ENCODE measurements around the gene PCBP3. TPM values are rescaled to one million over a fixed set of nuclear protein-coding genes. Genes with fewer than 3 reads are reported as not detected.

PCBP3 gene
- total and polyA plus RNA-seq, 2 donors (not counting 3 experiments of a cell fraction or from before 2014, with no cell fraction given), result 0.06 to 1.1 TPM

GRCh38 chr21:45637883-45638282 lies 5.6 kb upstream of the PCBP3 start:
- Histone ChIP-seq H4K20me1 (replicated peaks; ENCODE audit: control insufficient read depth, extremely low read depth, insufficient read depth, low read length) (no peaks in the 10 kb centered on the region), H3K9ac (replicated peaks; ENCODE audit: extremely low read depth, insufficient read depth, low read length) (no peak overlapping the region), H2AFZ (ENCODE audit: low read depth, low read length) (no peak overlapping the region), H3K9me3 (replicated peaks; ENCODE audit: control insufficient read depth, insufficient read depth, low read length) (no peaks in the 10 kb centered on the region), H3K27me3 (ENCODE audit: control insufficient read depth in 2 of 2, insufficient read depth in 2 of 2, low read length in 2 of 2) (peaks cover 0 to 14% of the 10 kb centered on the region in 2 experiments), H3K36me3 (ENCODE audit: control insufficient read depth in 2 of 2, extremely low read depth in 1 of 2, insufficient read depth in 2 of 2, low read length in 2 of 2) (no peaks in the 10 kb centered on the region), H3K4me1 (ENCODE audit: control insufficient read depth, extremely low read depth, insufficient read depth, low read length) (no peaks in the 10 kb centered on the region), H3K27ac (ENCODE audit: insufficient read depth, low read depth, low read length) (no peak overlapping the region), H3K4me3 (replicated peaks in 1 of 3; ENCODE audit: insufficient read depth in 1 of 3, low read depth in 1 of 3, low read length in 3 of 3) (no peak overlapping the region), H3K9me1 (replicated peaks; ENCODE audit: control insufficient read depth, extremely low read depth, insufficient read depth, low read length) (no peaks in the 10 kb centered on the region), H3K4me2 (ENCODE audit: insufficient read depth, low read length) (no peak overlapping the region), H3K79me2 (ENCODE audit: control insufficient read depth, insufficient read depth, low read length) (no peaks in the 10 kb centered on the region)
- TF ChIP-seq GATA2 (IDR thresholded peaks at IDR 0.05; ENCODE audit: insufficient read depth, insufficient read length, low read depth, low read length), result no peak
- TF ChIP-seq EZH2 (IDR thresholded peaks at IDR 0.05; ENCODE audit: borderline replicate concordance, low read depth, low read length, severe bottlenecking), result no peak
- ChIA-PET CTCF (no interaction called here), POLR2A (no interaction called here)
- FAIRE-seq, result no peak
- DNase-seq (ENCODE audit: low read depth, low spot score), result no peak
- no TSS peak for BruUV-seq (replicated peaks)
- intact Hi-C loops (cut with micrococcal nuclease), result no loop called here
- dilution Hi-C loops (cut with MboI; ENCODE audit: extremely low pct_ligation_motif_present, low sequenced_read_pairs), result no loop called here

- H2AFZ ChIP-seq (ENCODE audit: low read depth, low read length), result no peak overlapping the region
- H3K27ac ChIP-seq (ENCODE audit: insufficient read depth, low read depth, low read length), result no peak overlapping the region
- H3K79me2 ChIP-seq (ENCODE audit: control insufficient read depth, insufficient read depth, low read length), result no peaks in the 10 kb centered on the region
- no peak overlapping the region for H3K4me2 ChIP-seq (ENCODE audit: insufficient read depth, low read length)
- H3K4me1 ChIP-seq (ENCODE audit: control insufficient read depth, extremely low read depth, insufficient read depth, low read length), result no peaks in the 10 kb centered on the region
- peaks cover 0 to 14% of the 10 kb centered on the region in 2 experiments for H3K27me3 ChIP-seq (ENCODE audit: control insufficient read depth in 2 of 2, insufficient read depth in 2 of 2, low read length in 2 of 2)
- no peaks in the 10 kb centered on the region for H3K9me1 ChIP-seq (replicated peaks; ENCODE audit: control insufficient read depth, extremely low read depth, insufficient read depth, low read length)
- DNase-seq (ENCODE audit: low read depth, low spot score) (no peak), FAIRE-seq (no peak)
- no peak overlapping the region for H3K4me3 ChIP-seq (replicated peaks in 1 of 3; ENCODE audit: insufficient read depth in 1 of 3, low read depth in 1 of 3, low read length in 3 of 3)
- dilution Hi-C loops (cut with MboI; ENCODE audit: extremely low pct_ligation_motif_present, low sequenced_read_pairs) (no loop called here), intact Hi-C loops (cut with micrococcal nuclease) (no loop called here)
- H3K9me3 ChIP-seq (replicated peaks; ENCODE audit: control insufficient read depth, insufficient read depth, low read length), result no peaks in the 10 kb centered on the region
- TF ChIP-seq GATA2 (IDR thresholded peaks at IDR 0.05; ENCODE audit: insufficient read depth, insufficient read length, low read depth, low read length) (no peak), FOS (IDR thresholded peaks at IDR 0.05; ENCODE audit: borderline replicate concordance, insufficient read depth, low read length) (no peak), MAX (IDR thresholded peaks at IDR 0.05; ENCODE audit: insufficient read depth, insufficient read length) (no peak)
- no peaks in the 10 kb centered on the region for H4K20me1 ChIP-seq (replicated peaks; ENCODE audit: control insufficient read depth, extremely low read depth, insufficient read depth, low read length)
- H3K9ac ChIP-seq (replicated peaks; ENCODE audit: extremely low read depth, insufficient read depth, low read length), result no peak overlapping the region
- CTCF ChIA-PET, result interaction anchor here (1.0 kb wide), 1 partner anchor 79 kb away, joined by 3 read pairs; no protein-coding TSS in a partner anchor
- BruUV-seq (replicated peaks), result no TSS peak
- H3K36me3 ChIP-seq (ENCODE audit: control insufficient read depth in 2 of 2, extremely low read depth in 1 of 2, insufficient read depth in 2 of 2, low read length in 2 of 2), result no peaks in the 10 kb centered on the region
- POLR2A ChIA-PET, result no interaction called here
Measured at GRCh38 chr21:45638707-45639106, 4.8 kb upstream of the PCBP3 start.

All from endothelial cell of umbilical vein (primary cell).